Measurements from ENCODE around the gene PCSK4. TPM values are rescaled to one million over a fixed set of nuclear protein-coding genes. Genes with fewer than 3 reads are reported as not detected.
A peak's percentile ranks its signal among the peaks of the same experiment; 100 is the strongest.

Gene PCSK4
- total and polyA plus RNA-seq, 9 of the 15 experiments (the other 6 are each of a cell fraction or from before 2014, with no cell fraction given) = 0.01 to 9.1 (median 2.1) TPM; not detected in 1

DNA sequence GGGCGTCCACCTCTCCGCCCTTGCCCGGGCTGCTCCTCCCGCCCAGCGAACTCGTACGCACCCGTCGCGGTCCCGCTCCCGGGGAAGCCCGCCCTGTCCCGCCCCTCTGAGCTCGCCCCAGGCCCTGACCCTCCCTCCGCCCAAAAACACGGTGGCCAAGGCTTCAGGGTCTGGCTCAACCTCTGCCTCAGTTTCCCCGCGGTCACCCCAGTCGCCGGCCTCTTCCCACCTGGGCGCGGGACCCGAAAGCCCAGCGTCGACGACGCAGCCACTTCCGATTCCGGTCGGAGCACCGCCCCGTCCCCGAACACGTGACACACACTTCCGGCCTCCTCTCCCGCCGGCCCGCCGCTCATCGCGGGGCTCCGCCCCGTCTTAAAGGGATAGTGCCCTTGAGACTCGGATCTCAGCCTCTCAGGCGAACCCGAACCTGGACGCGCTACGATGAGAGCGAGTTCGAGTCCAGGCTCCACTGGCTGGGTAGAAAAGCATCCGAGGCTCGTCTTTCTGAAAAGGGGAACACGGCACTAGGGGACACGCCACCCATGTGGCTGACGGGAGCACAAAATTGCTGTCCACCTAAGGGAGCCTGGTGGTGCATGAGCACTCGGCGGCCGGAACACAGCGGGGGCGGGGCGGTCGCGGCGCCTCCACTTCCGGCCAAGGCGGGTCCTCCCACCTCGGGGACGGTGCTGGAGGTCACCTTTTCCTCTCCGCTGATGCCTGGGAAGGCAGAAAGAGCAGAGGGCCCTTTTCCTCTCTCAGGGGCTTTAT lies 11.0 kb downstream of the PCSK4 start, which contains the start of gene C19orf25 (continued):
- TF ChIP-seq, protein P1, sequence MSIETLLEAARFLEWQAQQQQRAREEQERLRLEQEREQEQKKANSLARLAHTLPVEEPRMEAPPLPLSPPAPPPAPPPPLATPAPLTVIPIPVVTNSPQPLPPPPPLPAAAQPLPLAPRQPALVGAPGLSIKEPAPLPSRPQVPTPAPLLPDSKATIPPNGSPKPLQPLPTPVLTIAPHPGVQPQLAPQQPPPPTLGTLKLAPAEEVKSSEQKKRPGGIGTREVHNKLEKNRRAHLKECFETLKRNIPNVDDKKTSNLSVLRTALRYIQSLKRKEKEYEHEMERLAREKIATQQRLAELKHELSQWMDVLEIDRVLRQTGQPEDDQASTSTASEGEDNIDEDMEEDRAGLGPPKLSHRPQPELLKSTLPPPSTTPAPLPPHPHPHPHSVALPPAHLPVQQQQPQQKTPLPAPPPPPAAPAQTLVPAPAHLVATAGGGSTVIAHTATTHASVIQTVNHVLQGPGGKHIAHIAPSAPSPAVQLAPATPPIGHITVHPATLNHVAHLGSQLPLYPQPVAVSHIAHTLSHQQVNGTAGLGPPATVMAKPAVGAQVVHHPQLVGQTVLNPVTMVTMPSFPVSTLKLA (conservative IDR thresholded peaks at IDR 0.05) = peak; percentile 95 to 96
- TF ChIP-seq ZNF695 (CRISPR knock-in tag; IDR thresholded peaks at IDR 0.05) = no peak
- 0 out of 4 replicates have a peak, but pooled peaks of 1 of the 2 experiments have one; percentile 15 for TF ChIP-seq RAD21 (CRISPR knock-in tag; conservative IDR thresholded peaks at IDR 0.05 in 1 of 2, IDR thresholded peaks at IDR 0.05 in 1 of 2)
- TF ChIP-seq, protein P2, sequence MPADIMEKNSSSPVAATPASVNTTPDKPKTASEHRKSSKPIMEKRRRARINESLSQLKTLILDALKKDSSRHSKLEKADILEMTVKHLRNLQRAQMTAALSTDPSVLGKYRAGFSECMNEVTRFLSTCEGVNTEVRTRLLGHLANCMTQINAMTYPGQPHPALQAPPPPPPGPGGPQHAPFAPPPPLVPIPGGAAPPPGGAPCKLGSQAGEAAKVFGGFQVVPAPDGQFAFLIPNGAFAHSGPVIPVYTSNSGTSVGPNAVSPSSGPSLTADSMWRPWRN (IDR thresholded peaks at IDR 0.05; ENCODE audit: low read depth) = no peak
- TF ChIP-seq, protein P3, sequence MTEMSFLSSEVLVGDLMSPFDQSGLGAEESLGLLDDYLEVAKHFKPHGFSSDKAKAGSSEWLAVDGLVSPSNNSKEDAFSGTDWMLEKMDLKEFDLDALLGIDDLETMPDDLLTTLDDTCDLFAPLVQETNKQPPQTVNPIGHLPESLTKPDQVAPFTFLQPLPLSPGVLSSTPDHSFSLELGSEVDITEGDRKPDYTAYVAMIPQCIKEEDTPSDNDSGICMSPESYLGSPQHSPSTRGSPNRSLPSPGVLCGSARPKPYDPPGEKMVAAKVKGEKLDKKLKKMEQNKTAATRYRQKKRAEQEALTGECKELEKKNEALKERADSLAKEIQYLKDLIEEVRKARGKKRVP (CRISPR knock-in tag; IDR thresholded peaks at IDR 0.05) = no peak
- no peak for TF ChIP-seq ZC3H8 (IDR thresholded peaks at IDR 0.05)
- TF ChIP-seq GATA2 (CRISPR knock-in tag; IDR thresholded peaks at IDR 0.05) = no peak
- no peak for TF ChIP-seq ZNF384 (IDR thresholded peaks at IDR 0.05; ENCODE audit: low read depth, low read length)
- TF ChIP-seq, protein P4, sequence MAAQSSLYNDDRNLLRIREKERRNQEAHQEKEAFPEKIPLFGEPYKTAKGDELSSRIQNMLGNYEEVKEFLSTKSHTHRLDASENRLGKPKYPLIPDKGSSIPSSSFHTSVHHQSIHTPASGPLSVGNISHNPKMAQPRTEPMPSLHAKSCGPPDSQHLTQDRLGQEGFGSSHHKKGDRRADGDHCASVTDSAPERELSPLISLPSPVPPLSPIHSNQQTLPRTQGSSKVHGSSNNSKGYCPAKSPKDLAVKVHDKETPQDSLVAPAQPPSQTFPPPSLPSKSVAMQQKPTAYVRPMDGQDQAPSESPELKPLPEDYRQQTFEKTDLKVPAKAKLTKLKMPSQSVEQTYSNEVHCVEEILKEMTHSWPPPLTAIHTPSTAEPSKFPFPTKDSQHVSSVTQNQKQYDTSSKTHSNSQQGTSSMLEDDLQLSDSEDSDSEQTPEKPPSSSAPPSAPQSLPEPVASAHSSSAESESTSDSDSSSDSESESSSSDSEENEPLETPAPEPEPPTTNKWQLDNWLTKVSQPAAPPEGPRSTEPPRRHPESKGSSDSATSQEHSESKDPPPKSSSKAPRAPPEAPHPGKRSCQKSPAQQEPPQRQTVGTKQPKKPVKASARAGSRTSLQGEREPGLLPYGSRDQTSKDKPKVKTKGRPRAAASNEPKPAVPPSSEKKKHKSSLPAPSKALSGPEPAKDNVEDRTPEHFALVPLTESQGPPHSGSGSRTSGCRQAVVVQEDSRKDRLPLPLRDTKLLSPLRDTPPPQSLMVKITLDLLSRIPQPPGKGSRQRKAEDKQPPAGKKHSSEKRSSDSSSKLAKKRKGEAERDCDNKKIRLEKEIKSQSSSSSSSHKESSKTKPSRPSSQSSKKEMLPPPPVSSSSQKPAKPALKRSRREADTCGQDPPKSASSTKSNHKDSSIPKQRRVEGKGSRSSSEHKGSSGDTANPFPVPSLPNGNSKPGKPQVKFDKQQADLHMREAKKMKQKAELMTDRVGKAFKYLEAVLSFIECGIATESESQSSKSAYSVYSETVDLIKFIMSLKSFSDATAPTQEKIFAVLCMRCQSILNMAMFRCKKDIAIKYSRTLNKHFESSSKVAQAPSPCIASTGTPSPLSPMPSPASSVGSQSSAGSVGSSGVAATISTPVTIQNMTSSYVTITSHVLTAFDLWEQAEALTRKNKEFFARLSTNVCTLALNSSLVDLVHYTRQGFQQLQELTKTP (IDR thresholded peaks at IDR 0.05; ENCODE audit: low read depth in 1 of 2, partially characterized antibody in 2 of 2) = peak in 1 of 2 experiments; percentile 32
- TF ChIP-seq EP400 (IDR thresholded peaks at IDR 0.05) = peak; percentile 96
- no peak for TF ChIP-seq TAF15 (IDR thresholded peaks at IDR 0.05; ENCODE audit: low read depth, low read length)
- no peak for TF ChIP-seq PCBP1 (IDR thresholded peaks at IDR 0.05; ENCODE audit: low read depth, low read length, poor library complexity, severe bottlenecking)
- peak; percentile 76 for TF ChIP-seq ZKSCAN1 (IDR thresholded peaks at IDR 0.05; ENCODE audit: low read depth, low read length)
- TF ChIP-seq BRD9 (IDR thresholded peaks at IDR 0.05; ENCODE audit: low read depth, partially characterized antibody) = no peak
- TF ChIP-seq TAL1 (IDR thresholded peaks at IDR 0.05) = no peak
- peak; percentile 83 for TF ChIP-seq CBX1 (IDR thresholded peaks at IDR 0.05; ENCODE audit: low read depth)
- TF ChIP-seq ZNF224 (CRISPR knock-in tag; IDR thresholded peaks at IDR 0.05) = no peak
- TF ChIP-seq TCF7L2 (IDR thresholded peaks at IDR 0.05; ENCODE audit: low read depth, low read length) = no peak
- no peak for TF ChIP-seq TEAD2 (tag; IDR thresholded peaks at IDR 0.05)
- no peak for TF ChIP-seq ZNF140 (CRISPR knock-in tag; IDR thresholded peaks at IDR 0.05)
